ENCODE data around the gene RBPJL. TPM values are rescaled to one million over a fixed set of nuclear protein-coding genes. Genes with fewer than 3 reads are reported as not detected.

The RBPJL gene
- total RNA-seq, 1 donor from 2014 or later, result 0.23 TPM

DNA sequence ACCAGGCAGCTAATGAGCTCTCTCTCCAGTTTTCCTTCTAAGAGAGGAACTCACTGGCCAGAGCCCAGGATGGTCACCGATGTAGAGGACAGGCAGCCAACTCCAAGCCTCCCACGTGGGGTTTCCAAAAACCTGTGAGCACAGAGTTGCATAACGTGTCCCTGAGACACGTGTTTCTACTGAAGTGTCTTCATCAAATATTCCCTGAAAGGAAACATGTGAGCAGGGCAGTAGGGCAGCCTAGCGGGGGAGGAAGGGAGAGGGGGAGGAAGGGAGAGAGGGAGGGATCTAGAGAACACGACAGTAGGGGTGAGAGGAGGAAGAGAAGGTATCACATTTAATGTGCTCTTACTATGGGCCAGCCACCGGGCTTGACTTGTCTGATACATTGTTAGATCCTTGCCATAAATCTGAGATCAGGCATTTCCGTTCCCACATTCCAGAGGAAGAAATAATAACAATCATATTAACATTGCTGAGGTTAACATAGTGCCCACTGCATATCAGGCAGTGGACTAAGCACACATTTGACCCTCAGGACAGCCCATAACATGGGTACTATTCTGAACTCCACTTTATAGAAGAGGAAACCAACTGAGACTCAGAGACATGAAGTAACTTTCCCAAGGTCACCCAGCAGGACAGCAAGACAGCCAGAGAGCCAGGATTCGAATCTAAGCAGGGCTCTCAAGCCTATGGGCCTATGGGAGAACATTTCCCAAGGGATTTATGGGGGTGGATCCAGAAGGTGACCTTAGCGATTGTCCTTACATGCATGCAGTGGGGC is 51.8 kb downstream of the RBPJL start:
- ATAC-seq (peak; percentile 55), DNase-seq (ENCODE audit: low spot score) (peak; percentile 96)

DNA sequence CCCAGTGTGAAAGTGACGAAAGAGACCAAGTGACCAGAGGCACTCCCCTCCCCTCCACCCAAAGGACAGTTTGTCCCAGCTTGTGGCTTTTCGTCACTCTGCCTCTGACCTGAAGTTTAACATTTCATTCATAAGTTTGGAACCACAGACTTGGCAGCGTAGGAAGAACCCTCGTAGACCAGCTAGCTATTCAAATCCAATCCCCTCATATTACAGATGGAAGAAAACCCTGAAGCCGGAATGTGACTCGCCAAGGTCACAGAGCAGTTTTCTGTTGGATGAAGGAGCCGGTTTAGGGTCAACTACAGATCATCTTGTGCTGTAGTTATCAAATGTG is 52.4 kb downstream of the RBPJL start:
- peak; percentile 90 for DNase-seq (ENCODE audit: low spot score)
- no peak for ATAC-seq

GRCh38 chr20:45359406-45360148 is 52.9 kb downstream of the RBPJL start:
- ATAC-seq, result peak; percentile 41
- peak; percentile 83 for DNase-seq (ENCODE audit: low spot score)

DNA sequence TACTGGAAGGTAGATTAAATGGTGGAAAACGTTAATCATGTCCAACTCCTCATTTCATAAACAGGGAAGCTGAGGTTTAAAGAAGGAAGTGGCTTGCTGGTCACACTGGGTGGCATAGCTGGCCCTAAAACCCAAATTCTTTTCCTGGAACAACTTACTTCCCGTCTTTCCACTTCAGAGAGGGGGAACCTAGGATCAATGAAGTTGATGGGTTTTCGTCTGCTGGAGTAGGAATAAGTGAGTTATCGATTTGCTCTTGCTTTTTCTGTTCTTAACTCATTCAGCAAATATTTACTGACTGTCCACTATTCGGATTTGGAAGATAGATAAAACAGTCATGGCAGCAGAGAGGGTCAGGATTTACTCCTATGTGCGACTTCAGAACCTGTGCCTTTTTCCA is 55.2 kb downstream of the RBPJL start:
- DNase-seq (ENCODE audit: low spot score) (no peak), ATAC-seq (no peak)

- ATAC-seq, result peak; percentile 78
- peak; percentile 99 for DNase-seq (ENCODE audit: low spot score)
These were observed 56.4 kb downstream of the RBPJL start, which contains the start of gene SYS1 for GRCh38 chr20:45362804-45363610. Gene SYS1, plus strand, starts transcription at chr20:45363156. Its CDS starts 376 bp downstream, at chr20:45363532.

GRCh38 chr20:45363611-45364492 is 57.2 kb downstream of the RBPJL start:
- DNase-seq (ENCODE audit: low spot score) (no peak), ATAC-seq (no peak)

- no peak for DNase-seq (ENCODE audit: low spot score)
These were observed 58.9 kb downstream of the RBPJL start for GRCh38 chr20:45365444-45365970.

DNA sequence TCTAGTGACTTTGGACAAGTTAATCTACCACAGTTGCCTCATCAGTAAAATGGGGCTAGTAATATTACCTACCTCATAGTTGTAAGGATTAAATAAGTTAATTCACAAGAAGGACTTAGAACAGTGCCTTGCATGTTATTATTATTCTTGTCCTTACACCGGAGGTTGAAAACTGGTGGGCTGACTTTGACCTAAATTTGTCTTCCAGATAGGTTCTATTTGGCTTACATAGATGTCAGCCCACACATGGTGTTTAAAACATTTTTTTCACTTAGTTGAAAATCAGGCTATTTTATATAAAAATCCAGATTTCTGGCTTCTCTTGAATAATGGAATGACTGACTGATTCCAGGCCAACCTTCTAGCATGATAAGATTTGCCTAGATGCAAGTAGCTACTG is 59.6 kb downstream of the RBPJL start:
- ATAC-seq, result no peak

More at GRCh38 chr20:45365444-45365970, 58.9 kb downstream of the RBPJL start:
- no peak for ATAC-seq

GRCh38 chr20:45366631-45367030 is 60.0 kb downstream of the RBPJL start:
- ATAC-seq (no peak), DNase-seq (ENCODE audit: low spot score) (no peak)

More for the DNA sequence above, 59.6 kb downstream of the RBPJL start:
- no peak for DNase-seq (ENCODE audit: low spot score)

GRCh38 chr20:45367126-45367525 is 60.5 kb downstream of the RBPJL start:
- ATAC-seq, result no peak
- DNase-seq (ENCODE audit: low spot score), result no peak

Other genes starting within 250 kb of the RBPJL start
- not detected for gene KCNS1, start 205.7 kb upstream of the RBPJL start, total RNA-seq
- gene WFDC5, start 191.7 kb upstream of the RBPJL start, total RNA-seq, result not detected
- gene WFDC12, start 182.4 kb upstream of the RBPJL start, total RNA-seq, result not detected
- not detected for gene PI3, start 131.9 kb upstream of the RBPJL start, total RNA-seq
- gene SEMG1, start 99.8 kb upstream of the RBPJL start, total RNA-seq, result not detected
- not detected for gene SEMG2, start 85.5 kb upstream of the RBPJL start, total RNA-seq
- 147 TPM for gene SLPI, start 52.3 kb upstream of the RBPJL start, total RNA-seq
- not detected for gene MATN4, start 1.5 kb downstream of the RBPJL start, total RNA-seq
- gene SDC4, start 41.6 kb downstream of the RBPJL start, total RNA-seq, result 89.3 TPM
- 16.9 TPM for gene SYS1, start 56.3 kb downstream of the RBPJL start, total RNA-seq
- not detected for gene TP53TG5, start 71.5 kb downstream of the RBPJL start, total RNA-seq
- 2.9 TPM for gene DBNDD2, start 101.4 kb downstream of the RBPJL start, total RNA-seq
- 36.0 TPM for gene PIGT, start 109.3 kb downstream of the RBPJL start, total RNA-seq
- gene WFDC2, start 162.9 kb downstream of the RBPJL start, total RNA-seq, result 3.7 TPM
- gene SPINT3, start 208.8 kb downstream of the RBPJL start, total RNA-seq, result not detected
- gene WFDC6, start 232.6 kb downstream of the RBPJL start, total RNA-seq, result not detected
- not detected for gene EPPIN, start 240.6 kb downstream of the RBPJL start, total RNA-seq